IPS DF 4.7 (cell line): ENCODE measurements around the gene CCDC146.
"Not testable (repeated sequence)": the region's sequence is repeated elsewhere in the genome, so short reads cannot be mapped to it uniquely, and the experiment has no call there.

Experiments used
- DNase-seq: peaks from one replicate; pipeline ENCODE4 v3.0.0-alpha.2; 2013; ENCODE audit warnings: low spot score; ENCODE audit errors: extremely low read depth

CCDC146 gene

DNA sequence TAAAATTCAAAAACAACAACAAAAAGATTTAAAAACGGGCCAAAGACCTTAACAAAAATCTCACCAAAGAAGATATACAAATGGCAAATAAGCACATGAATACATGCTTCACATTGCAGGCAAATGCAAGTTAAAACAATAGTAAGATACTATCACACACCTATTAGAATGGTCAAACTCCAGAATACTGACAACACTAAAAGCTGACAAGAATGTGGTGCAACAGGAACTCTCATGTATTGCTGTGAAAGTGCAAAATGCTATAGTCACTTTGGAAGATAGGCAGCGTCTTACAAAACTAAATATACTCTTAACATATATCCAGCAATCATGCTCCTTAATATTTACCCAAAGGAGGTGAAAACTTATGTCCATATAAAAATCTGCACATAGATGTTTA lies 16.3 kb downstream of the CCDC146 start:
- DNase-seq = not testable (repeated sequence)

DNA sequence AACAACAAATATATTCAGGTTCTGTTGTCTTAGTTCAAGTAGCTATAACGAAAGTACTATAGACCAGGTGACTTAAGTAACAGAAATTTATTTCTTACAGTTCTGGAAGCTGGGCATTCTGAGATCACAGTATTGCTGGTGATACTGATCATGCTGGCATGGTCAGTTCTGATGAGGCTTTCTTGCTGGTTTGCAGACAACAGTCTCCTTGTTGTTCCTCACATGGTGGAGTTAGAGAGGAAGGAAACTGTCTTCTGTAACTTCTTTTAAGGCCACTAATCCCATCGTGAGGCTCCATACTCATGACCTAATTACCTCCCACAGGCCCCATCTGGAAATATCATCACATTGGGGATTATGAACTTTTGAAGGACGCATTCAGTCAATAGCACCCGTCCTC lies 17.9 kb downstream of the CCDC146 start:
- not testable (repeated sequence) for DNase-seq

GRCh38 chr7:77152232-77152631 lies 29.8 kb downstream of the CCDC146 start:
- not testable (repeated sequence) for DNase-seq

- DNase-seq = not testable (repeated sequence)
Measured at GRCh38 chr7:77154917-77155464, 32.6 kb downstream of the CCDC146 start.

DNA sequence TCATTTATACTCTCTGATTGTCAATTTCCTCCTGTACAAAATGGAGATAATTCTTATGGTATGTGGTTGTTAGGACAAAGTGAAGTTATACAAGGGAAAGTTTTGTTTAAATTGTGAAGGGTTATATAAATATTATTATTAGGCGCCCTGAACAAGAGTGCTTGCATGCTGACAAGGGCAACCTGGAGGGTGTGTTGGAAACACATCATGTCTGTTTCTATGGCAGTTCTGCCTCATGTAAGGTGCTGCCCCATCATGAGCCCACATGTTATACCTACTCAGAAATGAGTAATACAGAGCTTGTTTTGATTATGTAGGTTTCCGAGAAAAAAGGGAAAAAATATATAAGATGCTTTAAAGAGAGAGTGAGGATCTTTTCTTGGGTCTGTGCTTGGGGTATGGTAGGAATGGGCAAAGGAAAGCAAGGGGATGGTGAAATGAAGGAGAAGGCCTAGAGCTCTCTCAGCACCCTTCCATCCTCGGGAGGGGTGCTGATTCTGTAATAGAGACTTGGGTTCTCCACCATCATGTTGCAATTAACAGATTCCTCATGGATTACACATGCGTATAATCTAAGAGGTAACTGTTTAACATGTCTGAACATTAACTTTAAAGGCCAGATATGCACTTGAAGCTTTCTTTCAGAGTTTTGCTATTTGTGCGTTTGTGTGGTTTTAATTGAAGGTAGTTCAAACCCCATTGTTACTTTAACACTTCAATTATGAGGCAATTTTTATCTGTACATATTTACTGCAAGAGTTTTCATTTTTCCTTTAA lies 33.4 kb downstream of the CCDC146 start:
- DNase-seq = not testable (repeated sequence)

GRCh38 chr7:77157034-77157433 lies 34.6 kb downstream of the CCDC146 start:
- DNase-seq = not testable (repeated sequence)

DNA sequence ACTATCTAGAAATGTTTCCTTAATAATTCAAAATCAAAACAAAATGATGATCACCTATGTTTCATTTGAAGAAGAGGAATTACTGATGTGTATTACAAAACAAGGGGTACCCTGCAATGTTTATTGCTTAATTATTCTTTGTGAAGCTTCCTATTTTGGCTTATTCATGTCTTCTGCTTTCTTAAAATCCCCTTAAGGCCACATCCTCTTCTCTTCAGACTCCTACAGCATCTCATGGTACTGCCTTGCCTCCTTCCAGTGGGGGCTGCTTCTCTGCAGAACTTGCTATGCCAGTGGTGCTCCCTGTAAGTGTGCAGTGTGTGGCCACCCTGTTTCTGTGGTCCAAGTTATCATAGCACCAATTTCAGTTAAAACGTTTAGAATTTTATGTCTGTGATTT lies 35.0 kb downstream of the CCDC146 start:
- DNase-seq = no peak

GRCh38 chr7:77171073-77171472 lies 48.7 kb downstream of the CCDC146 start:
- not testable (repeated sequence) for DNase-seq

GRCh38 chr7:77172437-77173172 lies 50.2 kb downstream of the CCDC146 start:
- not testable (repeated sequence) for DNase-seq

DNA sequence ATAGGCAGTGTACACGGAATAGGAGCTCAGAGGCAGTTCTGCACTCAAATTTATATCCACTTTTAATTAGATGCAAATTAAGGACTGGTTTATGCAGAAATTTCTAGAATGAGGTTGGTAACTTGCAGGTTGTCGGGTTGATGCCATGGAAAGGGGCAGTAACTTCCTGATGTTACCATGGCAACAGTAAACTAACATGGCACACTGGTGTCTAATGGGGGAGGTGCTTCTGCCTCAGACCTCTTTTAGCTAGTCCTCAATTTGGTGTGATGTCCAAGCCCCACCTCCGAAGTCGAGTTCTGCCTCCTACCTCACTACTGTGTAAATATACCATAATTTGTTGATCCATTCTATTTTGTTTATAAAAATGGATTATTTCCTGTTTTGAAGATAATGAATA lies 52.0 kb downstream of the CCDC146 start:
- DNase-seq = not testable (repeated sequence)

- DNase-seq = not testable (repeated sequence)
Measured at GRCh38 chr7:77175274-77175800, 52.9 kb downstream of the CCDC146 start.

DNA sequence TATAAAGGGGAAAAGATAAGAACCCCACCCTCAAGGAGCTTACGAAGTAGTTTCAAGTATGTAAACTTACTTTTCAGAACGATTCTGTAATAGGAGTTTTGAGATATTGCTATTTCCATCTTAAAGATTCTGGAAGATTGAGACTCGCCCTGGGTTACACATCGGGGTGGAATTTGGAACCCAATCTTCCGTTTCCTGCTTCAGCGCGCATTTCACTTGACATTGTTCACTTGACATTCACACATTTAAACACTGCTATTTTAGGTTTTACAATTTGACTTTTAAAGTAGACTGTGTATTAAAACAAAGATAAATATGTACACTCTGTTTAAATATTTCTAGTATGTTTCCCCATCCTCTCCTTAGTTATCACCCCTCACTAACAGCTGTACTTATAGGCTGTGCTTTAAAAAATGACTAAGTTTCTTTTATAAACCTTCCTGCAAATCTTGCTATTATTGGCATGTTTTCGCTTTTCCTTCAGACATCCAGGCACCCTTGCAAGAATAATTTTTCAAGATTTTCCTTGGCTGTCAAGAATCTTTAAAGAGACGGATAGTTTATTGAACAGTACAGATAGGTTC lies 55.0 kb downstream of the CCDC146 start:
- DNase-seq = not testable (repeated sequence)

DNA sequence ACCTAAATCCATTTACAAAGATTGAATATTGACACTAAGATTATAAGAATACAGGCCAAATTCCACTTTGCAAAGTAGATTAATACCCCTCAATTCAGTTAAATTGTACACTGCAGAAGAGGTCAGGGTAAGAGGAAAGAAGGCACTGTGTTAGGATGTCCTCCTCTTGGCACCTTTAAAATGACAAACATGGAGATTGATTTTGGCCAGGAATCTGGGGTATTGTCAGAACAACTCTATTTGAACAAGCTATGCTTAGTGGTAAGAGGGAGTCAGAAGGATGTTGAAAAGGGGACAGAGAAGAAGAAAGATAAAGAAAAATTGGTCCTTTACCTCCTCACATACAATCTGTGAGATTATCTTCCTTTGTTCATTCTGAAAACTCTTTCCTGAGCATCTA lies 55.6 kb downstream of the CCDC146 start:
- DNase-seq = not testable (repeated sequence)

DNA sequence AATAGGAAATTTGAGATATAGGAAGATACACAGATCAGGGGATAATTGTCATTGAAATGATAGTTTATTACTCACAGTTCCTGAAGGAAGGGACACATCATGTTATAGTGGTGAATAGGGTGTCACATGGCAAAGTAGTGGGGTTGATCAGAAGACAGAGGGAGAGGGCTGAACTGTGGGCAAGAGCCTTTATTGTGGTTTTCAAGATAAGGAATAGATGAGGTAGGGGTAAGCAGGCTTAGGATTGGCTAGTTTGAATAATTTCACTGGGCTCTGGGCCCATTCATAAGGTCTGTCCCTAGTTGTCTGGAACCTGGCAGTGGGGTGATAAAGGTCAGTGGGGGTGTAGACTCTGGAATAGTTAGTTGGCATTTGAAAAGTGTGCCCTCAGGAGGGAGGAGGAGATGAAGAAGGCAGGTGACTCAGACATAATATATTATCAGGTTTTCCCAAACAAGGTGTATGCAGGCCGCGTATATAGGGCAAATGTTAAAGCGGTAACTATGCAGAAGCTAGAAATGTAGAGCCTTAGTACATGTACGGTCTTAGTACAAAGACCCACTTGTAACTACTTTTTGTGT lies 58.7 kb downstream of the CCDC146 start:
- no peak for DNase-seq

GRCh38 chr7:77181734-77182133 lies 59.3 kb downstream of the CCDC146 start:
- DNase-seq = no peak

DNA sequence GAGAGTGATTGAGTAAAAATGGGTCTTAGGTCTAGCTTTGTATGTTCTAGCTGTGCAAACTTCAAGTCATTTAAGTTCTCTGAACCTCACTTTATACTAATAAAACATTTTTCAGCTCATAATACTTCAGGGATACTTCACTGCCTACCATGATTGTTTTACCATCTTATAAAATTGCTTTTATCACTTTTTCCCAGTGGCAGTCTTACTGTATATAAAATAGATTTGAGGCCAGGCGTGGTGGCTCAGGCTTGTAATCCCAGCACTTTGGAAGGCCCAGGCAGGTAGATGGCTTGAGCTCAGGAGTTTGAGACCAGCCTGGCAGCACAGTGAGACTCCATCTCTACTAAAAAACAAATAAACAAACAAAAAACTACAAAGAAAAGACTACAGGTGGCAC lies 59.8 kb downstream of the CCDC146 start:
- DNase-seq = no peak

- DNase-seq = no peak
Measured at GRCh38 chr7:77184463-77184862, 62.0 kb downstream of the CCDC146 start.

GRCh38 chr7:77184990-77185389 lies 62.6 kb downstream of the CCDC146 start:
- no peak for DNase-seq

DNA sequence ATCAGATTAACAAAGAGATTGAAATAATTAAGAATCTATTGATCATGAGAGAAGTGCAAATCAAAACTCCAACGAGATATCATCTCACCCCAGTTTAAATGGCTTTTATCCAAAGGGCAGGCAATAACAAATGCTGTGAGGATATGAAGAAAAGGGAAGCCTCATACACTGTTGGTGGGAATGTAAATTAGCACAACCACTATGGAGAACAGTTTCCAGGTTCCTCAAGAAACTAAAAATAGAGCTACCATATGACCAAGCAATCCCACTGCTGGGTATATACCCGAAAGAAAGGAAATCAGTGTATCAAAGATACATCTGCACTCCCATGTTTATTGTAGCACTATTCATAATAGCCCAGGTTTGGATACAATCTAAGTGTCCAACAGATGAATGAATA lies 63.5 kb downstream of the CCDC146 start:
- DNase-seq = no peak

DNA sequence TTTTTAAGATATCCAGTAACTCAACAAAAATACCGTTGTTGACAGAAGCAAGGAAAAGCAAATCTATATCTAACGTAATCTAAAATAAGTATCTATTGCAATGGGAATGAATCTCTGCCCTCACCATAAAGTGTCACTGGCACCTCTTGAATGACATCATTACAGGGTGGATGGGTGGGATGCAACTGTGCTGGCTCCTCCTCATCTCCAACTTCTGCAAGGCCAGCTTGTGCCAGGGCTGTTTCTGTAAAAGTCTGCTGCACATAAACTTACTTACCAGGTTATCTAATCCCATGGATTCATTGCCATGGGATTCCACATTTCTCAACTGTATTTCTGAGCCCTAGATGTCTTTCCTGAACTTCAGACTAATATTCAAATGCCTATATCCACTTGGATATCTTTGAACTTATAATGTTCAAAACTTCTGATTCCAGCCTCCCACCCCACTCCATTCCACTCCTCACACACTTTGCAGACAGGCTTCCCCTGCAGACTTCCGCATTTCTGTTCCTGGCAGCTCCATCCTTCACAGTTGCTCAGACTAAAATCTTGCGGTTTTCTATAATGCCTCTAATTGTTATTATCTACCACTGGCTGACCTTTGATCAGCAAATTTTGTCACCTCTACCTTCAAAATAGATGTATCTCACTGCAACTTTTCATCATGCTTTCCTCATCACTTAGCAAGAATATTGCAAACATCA lies 66.5 kb downstream of the CCDC146 start:
- no peak for DNase-seq

- no peak for DNase-seq
Measured at GRCh38 chr7:77197141-77197540, 74.7 kb downstream of the CCDC146 start.
